ENCODE measurements around the gene IPCEF1.

DNA sequence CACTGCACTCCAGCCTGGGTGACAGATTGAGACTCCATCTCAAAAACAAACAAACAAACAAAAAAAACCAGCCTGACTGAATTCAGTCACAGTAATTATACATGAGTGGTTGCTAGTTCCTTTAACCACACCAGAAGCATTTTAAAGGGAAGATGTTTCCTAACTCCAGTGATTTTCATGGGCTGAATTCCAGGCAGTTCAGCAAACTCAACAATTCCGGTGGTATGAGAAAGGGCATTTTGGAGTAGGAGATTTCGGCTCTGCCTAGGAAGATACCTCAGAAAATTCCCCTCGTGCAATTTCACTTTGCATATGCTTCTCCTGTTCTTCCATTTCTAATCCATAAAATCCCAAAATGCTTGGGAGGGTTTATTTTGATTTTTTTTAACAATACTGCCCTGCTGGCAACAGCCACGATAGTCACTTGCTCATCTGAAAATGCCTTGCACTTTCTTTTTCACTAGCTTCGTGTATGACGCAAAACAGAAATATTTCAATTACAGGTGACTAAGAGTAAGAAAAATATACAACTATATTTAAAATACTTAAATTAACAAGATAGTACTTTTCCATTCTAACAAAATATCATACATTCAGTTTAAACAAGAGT is 48.3 kb upstream of the IPCEF1 start:
- TF ChIP-seq EZH2 (IDR thresholded peaks at IDR 0.05; ENCODE audit: low read length, missing control alignments) = no peak
- TF ChIP-seq, protein P1, sequence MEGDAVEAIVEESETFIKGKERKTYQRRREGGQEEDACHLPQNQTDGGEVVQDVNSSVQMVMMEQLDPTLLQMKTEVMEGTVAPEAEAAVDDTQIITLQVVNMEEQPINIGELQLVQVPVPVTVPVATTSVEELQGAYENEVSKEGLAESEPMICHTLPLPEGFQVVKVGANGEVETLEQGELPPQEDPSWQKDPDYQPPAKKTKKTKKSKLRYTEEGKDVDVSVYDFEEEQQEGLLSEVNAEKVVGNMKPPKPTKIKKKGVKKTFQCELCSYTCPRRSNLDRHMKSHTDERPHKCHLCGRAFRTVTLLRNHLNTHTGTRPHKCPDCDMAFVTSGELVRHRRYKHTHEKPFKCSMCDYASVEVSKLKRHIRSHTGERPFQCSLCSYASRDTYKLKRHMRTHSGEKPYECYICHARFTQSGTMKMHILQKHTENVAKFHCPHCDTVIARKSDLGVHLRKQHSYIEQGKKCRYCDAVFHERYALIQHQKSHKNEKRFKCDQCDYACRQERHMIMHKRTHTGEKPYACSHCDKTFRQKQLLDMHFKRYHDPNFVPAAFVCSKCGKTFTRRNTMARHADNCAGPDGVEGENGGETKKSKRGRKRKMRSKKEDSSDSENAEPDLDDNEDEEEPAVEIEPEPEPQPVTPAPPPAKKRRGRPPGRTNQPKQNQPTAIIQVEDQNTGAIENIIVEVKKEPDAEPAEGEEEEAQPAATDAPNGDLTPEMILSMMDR (conservative IDR thresholded peaks at IDR 0.05 in 1 of 2, IDR thresholded peaks at IDR 0.05 in 1 of 2; ENCODE audit: low read depth in 1 of 2, low read length in 2 of 2) = no peak

Data from fibroblast of lung (primary cell).